Left hindlimb (tissue), 1 donor: ENCODE data around the gene MAGEA8.
"Not testable (repeated sequence)": the region's sequence is repeated elsewhere in the genome, so short reads cannot be mapped to it uniquely, and the experiment has no call there.

Experiments used
- DNase-seq: peaks from one replicate; pipeline ENCODE4 v3.0.0-alpha.2; 2018

Gene MAGEA8

GRCh38 chrX:149908308-149908707 lies 27.3 kb downstream of the MAGEA8 start:
- no peak for DNase-seq

- no peak for DNase-seq
Measured at GRCh38 chrX:149908727-149909126, 27.7 kb downstream of the MAGEA8 start.

GRCh38 chrX:149909324-149910177 lies 28.6 kb downstream of the MAGEA8 start:
- no peak for DNase-seq

- DNase-seq = no peak
Measured at GRCh38 chrX:149910178-149910695, 29.3 kb downstream of the MAGEA8 start.

- no peak for DNase-seq
Measured at GRCh38 chrX:149916745-149917392, 35.9 kb downstream of the MAGEA8 start.

DNA sequence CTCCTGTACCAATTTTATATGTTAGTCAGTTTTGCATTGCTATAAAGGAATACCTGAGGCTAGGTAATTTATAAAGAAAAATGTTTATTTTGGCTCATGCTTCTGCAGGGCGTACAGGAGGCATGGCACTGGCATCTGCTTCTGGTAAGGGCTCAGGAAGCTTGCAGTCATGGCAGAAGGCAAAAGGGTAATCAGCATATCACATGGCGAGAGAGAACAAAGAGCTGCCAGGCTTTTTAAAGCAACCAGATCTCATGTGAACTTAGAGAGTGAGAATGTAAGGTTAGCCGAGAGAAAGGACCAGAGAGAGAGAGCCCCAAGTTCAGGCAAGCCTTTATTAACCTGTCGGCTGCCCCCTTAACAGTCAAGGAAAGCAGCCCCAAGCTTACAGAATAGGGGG lies 42.9 kb downstream of the MAGEA8 start:
- not testable (repeated sequence) for DNase-seq

DNA sequence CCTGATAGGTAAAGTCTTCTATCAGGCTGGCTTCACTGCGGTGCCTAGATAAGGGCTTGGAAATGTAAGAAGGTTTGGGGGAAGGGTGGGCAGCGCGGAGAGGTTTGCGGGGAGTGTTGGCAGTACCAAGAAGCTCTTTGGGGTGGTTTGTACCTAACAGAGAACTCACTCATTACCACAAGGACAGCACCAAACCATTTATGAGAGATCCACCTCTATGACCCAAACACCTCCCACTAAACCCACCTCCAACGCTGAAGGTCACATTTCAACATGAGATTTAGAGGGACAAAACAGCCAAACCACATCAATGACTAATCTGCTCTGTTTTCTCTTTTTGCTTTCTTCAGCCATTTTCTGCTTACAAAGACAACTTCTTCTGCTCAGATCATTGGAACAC lies 43.5 kb downstream of the MAGEA8 start:
- not testable (repeated sequence) for DNase-seq

- not testable (repeated sequence) for DNase-seq
Measured at GRCh38 chrX:149927245-149927963, 46.4 kb downstream of the MAGEA8 start.

DNA sequence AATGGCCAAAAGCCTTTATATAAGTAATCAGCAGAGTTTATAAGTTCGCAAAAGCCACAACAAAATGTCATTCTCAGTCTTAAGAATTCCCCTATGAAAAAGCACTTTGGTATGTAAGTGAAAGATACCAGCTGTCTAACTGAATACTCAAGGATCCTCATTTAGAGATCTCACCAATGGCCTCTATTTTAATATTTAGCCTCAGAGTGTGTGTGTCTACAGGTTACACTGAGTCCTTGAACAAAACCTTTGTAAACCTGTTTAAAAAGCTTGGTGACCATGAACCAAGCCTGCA lies 46.9 kb downstream of the MAGEA8 start:
- not testable (repeated sequence) for DNase-seq

- not testable (repeated sequence) for DNase-seq
Measured at GRCh38 chrX:149928635-149929034, 47.7 kb downstream of the MAGEA8 start.

DNA sequence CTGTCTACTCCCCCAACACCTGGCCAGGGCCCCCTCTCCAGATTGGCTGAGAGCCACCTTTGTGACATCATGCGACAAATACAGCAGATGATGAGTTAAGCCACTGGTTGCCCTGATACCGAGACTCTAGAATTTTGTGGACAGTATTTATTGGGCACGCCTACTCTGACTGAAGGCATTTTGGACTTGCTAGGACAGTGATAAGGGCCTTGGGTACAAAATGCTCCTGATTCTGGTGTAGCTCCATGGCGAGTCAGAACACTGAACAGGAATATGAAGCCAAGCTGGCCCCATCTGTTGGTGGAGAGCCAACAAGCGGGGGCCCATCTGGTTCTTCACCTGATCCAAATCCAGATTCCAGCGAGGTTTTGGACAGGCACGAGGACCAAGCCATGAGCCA lies 48.4 kb downstream of the MAGEA8 start, which contains the start of gene HSFX4:
HSFX4 (plus strand) TSS at position 174 of the 400 bp plus-strand sequence; CDS start at position 246, 72 bp downstream.
- not testable (repeated sequence) for DNase-seq

GRCh38 chrX:149931355-149931754 lies 50.4 kb downstream of the MAGEA8 start:
- not testable (repeated sequence) for DNase-seq

- DNase-seq = not testable (repeated sequence)
Measured at GRCh38 chrX:149932150-149932549, 51.2 kb downstream of the MAGEA8 start.

DNA sequence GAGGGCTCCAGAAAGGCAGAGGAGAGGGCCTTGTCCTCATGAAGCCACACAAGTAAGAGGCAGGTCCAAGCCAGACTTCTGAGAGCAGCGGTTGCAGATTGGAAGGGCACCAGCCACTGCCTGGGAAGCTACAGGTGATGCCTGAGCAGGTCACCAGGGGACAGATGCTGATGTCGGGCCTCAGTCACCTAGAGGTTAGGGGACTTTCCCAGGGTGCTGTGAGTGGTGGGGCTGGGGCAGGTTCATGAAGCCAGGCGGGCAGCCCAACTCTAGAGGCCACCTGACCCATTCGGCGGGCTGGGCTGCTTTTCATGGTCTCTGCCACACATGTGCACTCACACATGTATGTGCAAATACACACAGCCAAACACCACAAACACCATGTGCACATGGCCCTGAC lies 52.0 kb downstream of the MAGEA8 start:
- not testable (repeated sequence) for DNase-seq

DNA sequence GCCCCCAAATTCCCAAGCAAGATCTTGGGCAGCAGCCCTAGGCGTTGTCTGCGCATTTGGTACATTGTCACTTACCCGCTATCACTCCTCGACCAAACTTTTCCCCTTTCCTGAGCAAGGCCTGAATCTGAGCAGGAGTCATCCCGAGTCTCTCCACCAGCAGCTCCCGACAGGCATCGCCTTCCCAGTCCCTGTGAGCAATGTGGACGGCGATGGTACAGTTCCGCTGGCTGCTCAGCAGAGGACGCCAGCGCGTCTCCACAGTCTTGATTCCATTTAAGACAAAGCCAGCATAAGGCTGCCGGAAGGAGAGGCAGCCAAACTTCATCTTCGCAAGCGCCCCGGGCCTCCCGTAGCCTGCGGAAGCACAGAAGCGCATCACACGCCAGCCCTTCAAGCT lies 52.6 kb downstream of the MAGEA8 start:
- not testable (repeated sequence) for DNase-seq
